H1 (cell line): ENCODE data around the gene AATK. TPM values are rescaled to one million over a fixed set of nuclear protein-coding genes. Genes with fewer than 3 reads are reported as not detected.

ENCODE experiments used
- CTCF ChIA-PET: fragments of 300-600 bp; sonication (Branson Sonifier 250); formaldehyde crosslinking; loops from one replicate; lab custom pipeline; 2021; ENCODE audit not compliant: partially characterized antibody; lab: Charles Lee
- POLR2A ChIA-PET: fragments of 300-600 bp; sonication (Branson Sonifier 250); formaldehyde crosslinking; loops from one replicate; lab custom pipeline; 2021; ENCODE audit warnings: inconsistent platforms; ENCODE audit not compliant: partially characterized antibody; lab: Charles Lee
- DNase-seq, 2 experiments: peaks; one replicate each; pipeline versions ENCODE4 v3.0.0 to v3.0.0-alpha.2; 2010 to 2022; ENCODE audit warnings: low spot score in 2 of 2, low read depth in 1 of 2, mixed read lengths in 1 of 2
- FAIRE-seq: peaks from 2 replicates; lab custom pipeline; 2011; peaks lifted over from hg19 to GRCh38; lab: Jason Lieb, UNC
- H2AFZ ChIP-seq: 2 replicates; pipeline ENCODE4 v1.8.1; 2012; ENCODE audit warnings: low read length, inconsistent platforms
- H2AK5ac ChIP-seq: 2 replicates; pipeline ENCODE4 v1.6.1; 2013; ENCODE audit warnings: low read depth, low read length
- H2BK120ac ChIP-seq: replicated peaks from 2 replicates; pipeline ENCODE3; 2013; ENCODE audit warnings: low read depth, low read length, inconsistent platforms
- H2BK12ac ChIP-seq: 2 replicates; pipeline ENCODE4 v1.6.1; 2013; ENCODE audit warnings: low read depth, low read length
- H2BK15ac ChIP-seq: 2 replicates; pipeline ENCODE4 v1.6.1; 2013; ENCODE audit warnings: low read length
- H2BK20ac ChIP-seq: 2 replicates; pipeline ENCODE4 v1.6.1; 2013; ENCODE audit warnings: low read length
- H2BK5ac ChIP-seq: 2 replicates; pipeline ENCODE4 v1.6.1; 2013; ENCODE audit warnings: low read depth, low read length
- H3K14ac ChIP-seq: 2 replicates; pipeline ENCODE4 v1.6.1; 2013; ENCODE audit warnings: inconsistent platforms; ENCODE audit not compliant: insufficient read length
- H3K18ac ChIP-seq: 2 replicates; pipeline ENCODE4 v1.6.1; 2013; ENCODE audit warnings: low read length; ENCODE audit errors: extremely low read depth
- H3K23ac ChIP-seq: 2 replicates; pipeline ENCODE4 v1.6.1; 2013; ENCODE audit warnings: inconsistent platforms; ENCODE audit not compliant: insufficient read length
- H3K23me2 ChIP-seq: 2 replicates; pipeline ENCODE4 v1.6.1; 2013; ENCODE audit warnings: low read depth, low read length
- H3K27ac ChIP-seq: 2 replicates; pipeline ENCODE4 v1.6.1; 2011; ENCODE audit warnings: low read depth, low read length, inconsistent platforms
- H3K27me3 ChIP-seq, 4 experiments: replicated peaks in 1 of 4; 1 replicate in 1 of 4; 2 replicates in 3 of 4; pipeline versions ENCODE4 v1.6.1 to v1.8.1; 2011 to 2013; ENCODE audit warnings: low read length in 3 of 4, mild to moderate bottlenecking in 3 of 4, inconsistent platforms in 2 of 4, mixed read lengths in 2 of 4, moderate library complexity in 1 of 4; ENCODE audit not compliant: control insufficient read depth in 3 of 4, insufficient read depth in 3 of 4; ENCODE audit errors: extremely low read depth in 1 of 4
- H3K36me3 ChIP-seq, 4 experiments: 2 replicates each; pipeline versions ENCODE4 v1.6.1 to v1.8.1; 2011 to 2013; ENCODE audit warnings: mild to moderate bottlenecking in 4 of 4, low read length in 3 of 4, moderate library complexity in 2 of 4, control low read depth in 1 of 4, inconsistent platforms in 1 of 4; ENCODE audit not compliant: insufficient read depth in 4 of 4, control insufficient read depth in 2 of 4
- H3K4ac ChIP-seq: replicated peaks from 2 replicates; pipeline ENCODE3; 2013; ENCODE audit warnings: low read length, low read depth, mixed read lengths, inconsistent platforms; ENCODE audit not compliant: insufficient read length
- H3K4me1 ChIP-seq, 4 experiments: replicated peaks in 1 of 4; 1 replicate in 1 of 4; 2 replicates in 3 of 4; pipeline versions ENCODE4 v1.6.1 to v1.8.1; 2011 to 2013; ENCODE audit warnings: low read length in 3 of 4, inconsistent platforms in 2 of 4, mixed read lengths in 1 of 4; ENCODE audit not compliant: insufficient read depth in 4 of 4, control insufficient read depth in 3 of 4
- H3K4me2 ChIP-seq, 2 experiments: 2 replicates each; pipeline versions ENCODE4 v1.6.1 to v1.8.1; 2011 to 2013; ENCODE audit warnings: low read depth in 2 of 2, low read length in 2 of 2, control low read depth in 1 of 2, inconsistent platforms in 1 of 2, mild to moderate bottlenecking in 1 of 2; ENCODE audit not compliant: insufficient read depth in 1 of 2
- H3K4me3 ChIP-seq, 4 experiments: fragments of 200-600, 300-600 bp in 1 of 4; sonication (generic), shearing (Covaris generic), sonication (Bioruptor Twin) in 1 of 4; 2 replicates each; pipeline versions ENCODE4 v1.5.1 to v1.8.1; 2011 to 2016; ENCODE audit warnings: low read length in 4 of 4, low read depth in 3 of 4, control low read depth in 2 of 4, inconsistent platforms in 2 of 4, mild to moderate bottlenecking in 2 of 4, mixed read lengths in 1 of 4, moderate library complexity in 1 of 4; ENCODE audit not compliant: insufficient read depth in 2 of 4; ENCODE audit errors: extremely low read depth in 1 of 4
- H3K56ac ChIP-seq: replicated peaks from 2 replicates; pipeline ENCODE3; 2013; ENCODE audit warnings: low read depth, mild to moderate bottlenecking, mixed read lengths, low read length, inconsistent platforms; ENCODE audit not compliant: insufficient read length
- H3K79me1 ChIP-seq: 2 replicates; pipeline ENCODE4 v1.6.1; 2013; ENCODE audit warnings: low read depth, low read length, control low read depth
- H3K79me2 ChIP-seq, 2 experiments: 2 replicates each; pipeline versions ENCODE4 v1.6.1 to v1.8.1; 2012 to 2013; ENCODE audit warnings: low read length in 2 of 2, mild to moderate bottlenecking in 2 of 2, inconsistent platforms in 1 of 2; ENCODE audit not compliant: insufficient read depth in 2 of 2, control insufficient read depth in 1 of 2
- H3K9ac ChIP-seq, 4 experiments: replicated peaks in 1 of 4; 1 replicate in 1 of 4; 2 replicates in 3 of 4; pipeline versions ENCODE4 v1.6.1 to v1.8.1; 2011 to 2013; ENCODE audit warnings: low read depth in 3 of 4, low read length in 3 of 4, control low read depth in 2 of 4, mild to moderate bottlenecking in 2 of 4, moderate library complexity in 2 of 4, inconsistent platforms in 1 of 4; ENCODE audit errors: extremely low read depth in 1 of 4
- H3K9me3 ChIP-seq, 2 experiments: 2 replicates each; pipeline versions ENCODE4 v1.6.1 to v1.8.1; 2012 to 2013; ENCODE audit warnings: mild to moderate bottlenecking in 2 of 2, moderate library complexity in 2 of 2, control low read depth in 1 of 2, inconsistent platforms in 1 of 2, low read depth in 1 of 2, low read length in 1 of 2, mixed read lengths in 1 of 2; ENCODE audit not compliant: insufficient read depth in 2 of 2
- H4K20me1 ChIP-seq, 2 experiments: replicated peaks in 1 of 2; 2 replicates each; pipeline versions ENCODE3 to v1.8.1; 2011 to 2013; ENCODE audit warnings: inconsistent platforms in 2 of 2, low read length in 2 of 2, mild to moderate bottlenecking in 1 of 2; ENCODE audit not compliant: insufficient read depth in 2 of 2, control insufficient read depth in 1 of 2
- H4K5ac ChIP-seq: 2 replicates; pipeline ENCODE4 v1.6.1; 2013; ENCODE audit warnings: low read length, low read depth, mixed read lengths, inconsistent platforms; ENCODE audit not compliant: insufficient read length
- H4K8ac ChIP-seq: 2 replicates; pipeline ENCODE4 v1.8.0; 2013; ENCODE audit warnings: mild to moderate bottlenecking, moderate library complexity, low read length, inconsistent platforms; ENCODE audit not compliant: insufficient read depth; ENCODE audit errors: extremely low read depth
- H4K91ac ChIP-seq: replicated peaks from 2 replicates; pipeline ENCODE3; 2013; ENCODE audit warnings: low read length, mixed read lengths, inconsistent platforms; ENCODE audit not compliant: insufficient read length
- HDAC6 ChIP-seq: IDR thresholded peaks from one replicate; pipeline ENCODE4 v1.7.1; 2012; ENCODE audit warnings: low read depth, mild to moderate bottlenecking, inconsistent platforms, low read length, moderate library complexity
- RAD21 ChIP-seq, 2 experiments: IDR thresholded peaks in 1 of 2; conservative IDR thresholded peaks in 1 of 2; 2 replicates each; pipeline ENCODE4 v1.6.1; 2011; ENCODE audit warnings: low read depth in 2 of 2, low read length in 2 of 2, improper control_type of control experiment in 1 of 2, inconsistent platforms in 1 of 2, mild to moderate bottlenecking in 1 of 2, moderate library complexity in 1 of 2
- RXRA ChIP-seq: IDR thresholded peaks from 2 replicates; pipeline ENCODE4 v1.6.1; 2011; ENCODE audit warnings: low read depth, mild to moderate bottlenecking, low read length, moderate library complexity; ENCODE audit not compliant: insufficient read depth
- SP4 ChIP-seq: IDR thresholded peaks from 2 replicates; pipeline ENCODE4 v1.6.1; 2012; ENCODE audit warnings: low read length, inconsistent platforms
- TAF7 ChIP-seq: optimal IDR thresholded peaks from 2 replicates; pipeline ENCODE3; 2011; ENCODE audit warnings: low read depth, mild to moderate bottlenecking, inconsistent platforms, low read length, moderate library complexity, borderline replicate concordance
- USF2 ChIP-seq: IDR thresholded peaks from 2 replicates; pipeline ENCODE4 v1.6.1; 2011; ENCODE audit warnings: low read length, improper control_type of control experiment
- WGBS, 2 experiments: shearing (Covaris generic) in 1 of 2; methylation state at CpG; one replicate each; pipeline versions ENCODE4 v1.1.6 to v1.1.7; 2013 to 2015; ENCODE audit warnings: low lambda C conversion rate in 2 of 2, mixed read lengths in 2 of 2, inconsistent platforms in 1 of 2, low coverage in 1 of 2, missing lambda C conversion rate in 1 of 2; ENCODE audit not compliant: insufficient replicate concordance in 2 of 2, insufficient coverage in 1 of 2, insufficient read length in 1 of 2; ENCODE audit errors: extremely low coverage in 1 of 2, missing lambda C conversion rate in 1 of 2; 5-methylcytosine and 5-hydroxymethylcytosine counted together
- polyA plus RNA-seq, 7 experiments: library from polyadenylated mRNA; depleted of rRNA in 3 of 7; stranded (reverse) in 5 of 7; unstranded in 2 of 7; fragments of >200 nt in 5 of 7; fragments of 200-250 nt in 2 of 7; gene quantifications; 1 replicate in 5 of 7; 2 replicates in 1 of 7; 4 replicates in 1 of 7; pipeline versions ENCODE4 v1.2.1 to v1.2.3, GENCODE V29; 2011 to 2013; ENCODE audit warnings: missing spikeins in 2 of 7, mixed read lengths in 2 of 7
- total RNA-seq: library from RNA; stranded (reverse); fragmentation: NEBNext Ultra II Directional; extraction: Animal tissue kit (Norgen Biotek cat#: 25700); gene quantifications from 2 replicates; pipeline ENCODE4 v1.2.1, GENCODE V29; 2021

The AATK gene
- total and polyA plus RNA-seq, 2 of the 8 experiments (the other 6 are each of a cell fraction or from before 2014, with no cell fraction given), result 1.7 to 3.5 TPM

DNA sequence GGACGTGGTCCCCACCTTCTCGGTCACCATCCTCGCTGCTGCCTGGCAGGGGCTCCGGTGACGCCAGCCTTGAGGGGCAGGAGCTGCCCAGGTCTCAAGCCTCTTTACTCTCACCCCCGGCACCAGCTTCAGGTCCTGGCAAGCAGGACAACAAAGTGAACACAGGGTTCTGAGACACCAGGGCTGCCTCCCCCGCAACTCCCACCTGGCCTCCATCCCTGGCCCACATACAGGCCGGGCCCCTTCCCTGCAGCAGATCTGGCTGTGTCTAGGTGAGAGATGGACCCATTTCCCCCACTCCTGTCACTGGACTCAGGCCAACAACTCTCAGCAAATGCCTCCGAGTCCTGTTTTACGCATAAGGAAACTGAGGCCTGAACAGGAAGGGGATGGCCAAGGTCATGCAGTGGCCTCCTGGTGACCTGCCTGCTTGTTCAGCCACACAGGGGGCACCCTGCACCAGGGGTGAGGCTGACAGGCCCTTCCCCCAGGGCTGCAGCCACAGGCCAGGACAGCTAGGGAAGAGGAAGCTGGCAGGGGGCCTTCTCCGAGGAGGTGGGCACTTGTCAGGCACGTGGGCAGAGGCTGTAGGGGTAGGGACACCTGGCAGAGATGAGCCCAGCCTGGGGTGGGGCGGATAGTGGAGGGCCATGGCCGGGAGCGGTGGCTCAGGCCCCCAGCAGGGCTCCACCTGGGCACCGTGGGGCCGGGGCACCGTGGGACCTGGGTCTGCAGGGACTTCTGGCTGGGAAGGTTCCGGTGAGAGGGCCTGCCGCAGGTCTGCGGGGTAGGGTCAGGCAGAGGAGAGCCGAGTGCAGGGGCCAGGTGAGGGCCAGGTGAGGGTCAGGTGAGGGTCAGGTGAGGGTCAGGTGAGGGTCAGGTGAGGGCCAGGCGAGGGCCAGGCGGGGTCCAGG is 47.5 kb downstream of the AATK start:
- Histone ChIP-seq H3K9me3 (no peaks in the 10 kb centered on the region), H2AFZ (no peak overlapping the region), H3K4me2 (peak overlapping the region; percentile 46 to 85), H2BK15ac (no peak overlapping the region), H3K4me3 (peak overlapping the region in 2 of 4 experiments; percentile 26 to 66; a peak in 4 of 8 replicates), H3K14ac (no peak overlapping the region), H3K56ac (no peak overlapping the region), H2BK12ac (0 out of 2 replicates have a peak overlapping the region, but pooled peaks have one; percentile 0), H3K79me1 (no peaks in the 10 kb centered on the region; the same call in none of the 2 replicates), H4K8ac (peak overlapping the region; percentile 36; the same call in 1 of the 2 replicates), H3K27ac (no peak overlapping the region), H3K9ac (no peak overlapping the region; a peak in 2 of 7 replicates), H4K5ac (no peak overlapping the region), H2BK5ac (no peak overlapping the region), H4K20me1 (no peaks in the 10 kb centered on the region), H2AK5ac (no peak overlapping the region), H3K23ac (no peak overlapping the region), H3K4me1 (peaks cover 0 to 16% (median 6%) of the 10 kb centered on the region in 4 experiments; a peak in 5 of 7 replicates), H3K36me3 (no peaks in the 10 kb centered on the region), H2BK20ac (no peak overlapping the region), H3K79me2 (no peaks in the 10 kb centered on the region), H3K23me2 (peaks cover 3% of the 10 kb centered on the region; the same call in 1 of the 2 replicates), H3K27me3 (peaks cover 0 to 11% (median 7%) of the 10 kb centered on the region in 4 experiments; a peak in 3 of 7 replicates), H3K18ac (no peak overlapping the region), H3K4ac (no peak overlapping the region), H4K91ac (no peak overlapping the region), H2BK120ac (no peak overlapping the region)
- DNase-seq, result no peak
- no peak for FAIRE-seq
- WGBS, 2 experiments, result 76% methylated on average over 22 of the region's 24 CpGs; no CpG with 5 or more reads in 1 of the 2 experiments
- TF ChIP-seq HDAC6 (no peak), SP4 (no peak), TAF7 (no peak), USF2 (0 out of 2 replicates have a peak, but pooled peaks have one; percentile 45), RXRA (0 out of 2 replicates have a peak, but pooled peaks have one; percentile 71), RAD21 (IDR thresholded peaks at IDR 0.05 in 1 of 2, conservative IDR thresholded peaks at IDR 0.05 in 1 of 2; ENCODE audit: low read depth in 2 of 2, low read length in 2 of 2) (no peak)
- CTCF ChIA-PET, result no interaction called here
- POLR2A ChIA-PET, result interaction anchor here (0.7 to 2.3 kb wide), 3 partner anchors 13 to 395 kb away, joined by 3 to 8 read pairs (median 4); partner anchors contain the start of gene ACTG1
